H1 (cell line): ENCODE results near the gene PARP15. TPM values are rescaled to one million over a fixed set of nuclear protein-coding genes. Genes with fewer than 3 reads are reported as not detected.

Source experiments
- CBX8 ChIP-seq: fragments of 300-800, 300-1000 bp; sonication (generic); IDR thresholded peaks from 2 replicates; pipeline ENCODE4 v1.7.1; 2016; ENCODE audit warnings: low read depth, low read length, borderline replicate concordance
- EP300 ChIP-seq, 2 experiments: IDR thresholded peaks; 1 replicate in 1 of 2; 2 replicates in 1 of 2; pipeline ENCODE4 v1.6.1; 2011 to 2012; ENCODE audit warnings: low read depth in 2 of 2, low read length in 2 of 2, mild to moderate bottlenecking in 2 of 2, borderline replicate concordance in 1 of 2, inconsistent platforms in 1 of 2, moderate library complexity in 1 of 2
- FOSL1 ChIP-seq: IDR thresholded peaks from 2 replicates; pipeline ENCODE4 v1.6.1; 2011; ENCODE audit warnings: mild to moderate bottlenecking, low read depth, low read length, moderate library complexity; ENCODE audit not compliant: insufficient read depth
- JUND ChIP-seq: IDR thresholded peaks from 2 replicates; pipeline ENCODE4 v1.6.1; 2011; ENCODE audit warnings: mild to moderate bottlenecking, improper control_type of control experiment, low read length
- NANOG ChIP-seq: IDR thresholded peaks from 2 replicates; pipeline ENCODE4 v1.6.1; 2011; ENCODE audit warnings: low read length, low read depth, mild to moderate bottlenecking, inconsistent platforms; ENCODE audit not compliant: insufficient read depth, poor library complexity, severe bottlenecking
- SIN3A ChIP-seq, 2 experiments: IDR thresholded peaks in 1 of 2; conservative IDR thresholded peaks in 1 of 2; 2 replicates each; pipeline ENCODE4 v1.6.1; 2011 to 2012; ENCODE audit warnings: low read length in 2 of 2, improper control_type of control experiment in 1 of 2, low read depth in 1 of 2, mild to moderate bottlenecking in 1 of 2
- SIX5 ChIP-seq: IDR thresholded peaks from 2 replicates; pipeline ENCODE4 v1.6.1; 2011; ENCODE audit warnings: mild to moderate bottlenecking, low read depth, low read length
- SP2 ChIP-seq: IDR thresholded peaks from 2 replicates; pipeline ENCODE4 v1.6.1; 2012; ENCODE audit warnings: mild to moderate bottlenecking, low read length, inconsistent platforms
- polyA plus RNA-seq, 7 experiments: library from polyadenylated mRNA; depleted of rRNA in 3 of 7; stranded (reverse) in 5 of 7; unstranded in 2 of 7; fragments of >200 nt in 5 of 7; fragments of 200-250 nt in 2 of 7; gene quantifications; 1 replicate in 5 of 7; 2 replicates in 1 of 7; 4 replicates in 1 of 7; pipeline versions ENCODE4 v1.2.1 to v1.2.3, GENCODE V29; 2011 to 2013; ENCODE audit warnings: missing spikeins in 2 of 7, mixed read lengths in 2 of 7
- total RNA-seq: library from RNA; stranded (reverse); fragmentation: NEBNext Ultra II Directional; extraction: Animal tissue kit (Norgen Biotek cat#: 25700); gene quantifications from 2 replicates; pipeline ENCODE4 v1.2.1, GENCODE V29; 2021
- TF ChIP-seq, protein P1 (sequence below): fragments of 300-600 bp; sonication (generic); IDR thresholded peaks from 2 replicates; pipeline ENCODE4 v1.7.1; 2012; ENCODE audit warnings: low read length, moderate library complexity, mild to moderate bottlenecking, inconsistent platforms; ENCODE audit not compliant: insufficient replicate concordance
- TF ChIP-seq, protein P2 (sequence below): IDR thresholded peaks from 2 replicates; pipeline ENCODE4 v1.6.1; 2011; ENCODE audit warnings: low read depth, mild to moderate bottlenecking, low read length; ENCODE audit not compliant: insufficient read depth

The PARP15 gene
- total and polyA plus RNA-seq, 2 of the 8 experiments (the other 6 are each of a cell fraction or from before 2014, with no cell fraction given): 0.37 to 0.45 TPM

DNA sequence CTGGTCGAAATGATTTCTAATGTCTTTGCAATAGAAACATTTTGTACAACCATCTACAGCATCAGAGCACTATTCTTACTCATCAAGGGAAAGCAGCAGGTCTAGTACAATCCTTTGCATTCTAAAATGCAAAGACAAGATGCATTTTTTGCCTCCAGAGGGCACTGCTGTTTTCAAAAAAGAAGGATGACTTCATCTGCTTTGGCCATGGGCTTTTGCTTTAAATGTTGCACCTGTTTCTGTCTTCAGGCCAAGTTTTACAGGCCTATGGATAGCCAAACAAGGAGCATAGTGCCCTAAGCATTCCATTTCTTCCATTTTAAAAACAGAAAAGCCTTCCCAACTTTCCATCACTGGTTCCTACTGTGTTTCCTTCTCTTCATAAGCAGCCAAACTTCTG, 16.8 kb upstream of the PARP15 start (continued):
- TF ChIP-seq, protein P1, sequence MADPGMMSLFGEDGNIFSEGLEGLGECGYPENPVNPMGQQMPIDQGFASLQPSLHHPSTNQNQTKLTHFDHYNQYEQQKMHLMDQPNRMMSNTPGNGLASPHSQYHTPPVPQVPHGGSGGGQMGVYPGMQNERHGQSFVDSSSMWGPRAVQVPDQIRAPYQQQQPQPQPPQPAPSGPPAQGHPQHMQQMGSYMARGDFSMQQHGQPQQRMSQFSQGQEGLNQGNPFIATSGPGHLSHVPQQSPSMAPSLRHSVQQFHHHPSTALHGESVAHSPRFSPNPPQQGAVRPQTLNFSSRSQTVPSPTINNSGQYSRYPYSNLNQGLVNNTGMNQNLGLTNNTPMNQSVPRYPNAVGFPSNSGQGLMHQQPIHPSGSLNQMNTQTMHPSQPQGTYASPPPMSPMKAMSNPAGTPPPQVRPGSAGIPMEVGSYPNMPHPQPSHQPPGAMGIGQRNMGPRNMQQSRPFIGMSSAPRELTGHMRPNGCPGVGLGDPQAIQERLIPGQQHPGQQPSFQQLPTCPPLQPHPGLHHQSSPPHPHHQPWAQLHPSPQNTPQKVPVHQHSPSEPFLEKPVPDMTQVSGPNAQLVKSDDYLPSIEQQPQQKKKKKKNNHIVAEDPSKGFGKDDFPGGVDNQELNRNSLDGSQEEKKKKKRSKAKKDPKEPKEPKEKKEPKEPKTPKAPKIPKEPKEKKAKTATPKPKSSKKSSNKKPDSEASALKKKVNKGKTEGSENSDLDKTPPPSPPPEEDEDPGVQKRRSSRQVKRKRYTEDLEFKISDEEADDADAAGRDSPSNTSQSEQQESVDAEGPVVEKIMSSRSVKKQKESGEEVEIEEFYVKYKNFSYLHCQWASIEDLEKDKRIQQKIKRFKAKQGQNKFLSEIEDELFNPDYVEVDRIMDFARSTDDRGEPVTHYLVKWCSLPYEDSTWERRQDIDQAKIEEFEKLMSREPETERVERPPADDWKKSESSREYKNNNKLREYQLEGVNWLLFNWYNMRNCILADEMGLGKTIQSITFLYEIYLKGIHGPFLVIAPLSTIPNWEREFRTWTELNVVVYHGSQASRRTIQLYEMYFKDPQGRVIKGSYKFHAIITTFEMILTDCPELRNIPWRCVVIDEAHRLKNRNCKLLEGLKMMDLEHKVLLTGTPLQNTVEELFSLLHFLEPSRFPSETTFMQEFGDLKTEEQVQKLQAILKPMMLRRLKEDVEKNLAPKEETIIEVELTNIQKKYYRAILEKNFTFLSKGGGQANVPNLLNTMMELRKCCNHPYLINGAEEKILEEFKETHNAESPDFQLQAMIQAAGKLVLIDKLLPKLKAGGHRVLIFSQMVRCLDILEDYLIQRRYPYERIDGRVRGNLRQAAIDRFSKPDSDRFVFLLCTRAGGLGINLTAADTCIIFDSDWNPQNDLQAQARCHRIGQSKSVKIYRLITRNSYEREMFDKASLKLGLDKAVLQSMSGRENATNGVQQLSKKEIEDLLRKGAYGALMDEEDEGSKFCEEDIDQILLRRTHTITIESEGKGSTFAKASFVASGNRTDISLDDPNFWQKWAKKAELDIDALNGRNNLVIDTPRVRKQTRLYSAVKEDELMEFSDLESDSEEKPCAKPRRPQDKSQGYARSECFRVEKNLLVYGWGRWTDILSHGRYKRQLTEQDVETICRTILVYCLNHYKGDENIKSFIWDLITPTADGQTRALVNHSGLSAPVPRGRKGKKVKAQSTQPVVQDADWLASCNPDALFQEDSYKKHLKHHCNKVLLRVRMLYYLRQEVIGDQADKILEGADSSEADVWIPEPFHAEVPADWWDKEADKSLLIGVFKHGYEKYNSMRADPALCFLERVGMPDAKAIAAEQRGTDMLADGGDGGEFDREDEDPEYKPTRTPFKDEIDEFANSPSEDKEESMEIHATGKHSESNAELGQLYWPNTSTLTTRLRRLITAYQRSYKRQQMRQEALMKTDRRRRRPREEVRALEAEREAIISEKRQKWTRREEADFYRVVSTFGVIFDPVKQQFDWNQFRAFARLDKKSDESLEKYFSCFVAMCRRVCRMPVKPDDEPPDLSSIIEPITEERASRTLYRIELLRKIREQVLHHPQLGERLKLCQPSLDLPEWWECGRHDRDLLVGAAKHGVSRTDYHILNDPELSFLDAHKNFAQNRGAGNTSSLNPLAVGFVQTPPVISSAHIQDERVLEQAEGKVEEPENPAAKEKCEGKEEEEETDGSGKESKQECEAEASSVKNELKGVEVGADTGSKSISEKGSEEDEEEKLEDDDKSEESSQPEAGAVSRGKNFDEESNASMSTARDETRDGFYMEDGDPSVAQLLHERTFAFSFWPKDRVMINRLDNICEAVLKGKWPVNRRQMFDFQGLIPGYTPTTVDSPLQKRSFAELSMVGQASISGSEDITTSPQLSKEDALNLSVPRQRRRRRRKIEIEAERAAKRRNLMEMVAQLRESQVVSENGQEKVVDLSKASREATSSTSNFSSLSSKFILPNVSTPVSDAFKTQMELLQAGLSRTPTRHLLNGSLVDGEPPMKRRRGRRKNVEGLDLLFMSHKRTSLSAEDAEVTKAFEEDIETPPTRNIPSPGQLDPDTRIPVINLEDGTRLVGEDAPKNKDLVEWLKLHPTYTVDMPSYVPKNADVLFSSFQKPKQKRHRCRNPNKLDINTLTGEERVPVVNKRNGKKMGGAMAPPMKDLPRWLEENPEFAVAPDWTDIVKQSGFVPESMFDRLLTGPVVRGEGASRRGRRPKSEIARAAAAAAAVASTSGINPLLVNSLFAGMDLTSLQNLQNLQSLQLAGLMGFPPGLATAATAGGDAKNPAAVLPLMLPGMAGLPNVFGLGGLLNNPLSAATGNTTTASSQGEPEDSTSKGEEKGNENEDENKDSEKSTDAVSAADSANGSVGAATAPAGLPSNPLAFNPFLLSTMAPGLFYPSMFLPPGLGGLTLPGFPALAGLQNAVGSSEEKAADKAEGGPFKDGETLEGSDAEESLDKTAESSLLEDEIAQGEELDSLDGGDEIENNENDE: no peak
- no peak for TF ChIP-seq SIN3A (conservative IDR thresholded peaks at IDR 0.05 in 1 of 2, IDR thresholded peaks at IDR 0.05 in 1 of 2; ENCODE audit: low read depth in 1 of 2, low read length in 2 of 2)
- peak; percentile 73 for TF ChIP-seq JUND
- no peak for TF ChIP-seq NANOG
- TF ChIP-seq SP2: no peak
- TF ChIP-seq, protein P2, sequence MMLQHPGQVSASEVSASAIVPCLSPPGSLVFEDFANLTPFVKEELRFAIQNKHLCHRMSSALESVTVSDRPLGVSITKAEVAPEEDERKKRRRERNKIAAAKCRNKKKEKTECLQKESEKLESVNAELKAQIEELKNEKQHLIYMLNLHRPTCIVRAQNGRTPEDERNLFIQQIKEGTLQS: 0 out of 2 replicates have a peak, but pooled peaks have one; percentile 16
- no peak for TF ChIP-seq FOSL1
- no peak for TF ChIP-seq SIX5
- no peak for TF ChIP-seq CBX8
- no peak for TF ChIP-seq EP300 (IDR thresholded peaks at IDR 0.05; ENCODE audit: borderline replicate concordance in 1 of 2, low read depth in 2 of 2, low read length in 2 of 2)
